ENCODE results near the gene PTPRK. TPM values are rescaled to one million over a fixed set of nuclear protein-coding genes. Genes with fewer than 3 reads are reported as not detected.

PTPRK gene
- polyA plus RNA-seq, 1 experiment = 37.8 TPM

GRCh38 chr6:128526152-128526914, 5.9 kb upstream of the PTPRK start:
- no peak for TF ChIP-seq CTCF (IDR thresholded peaks at IDR 0.05; ENCODE audit: low read depth, low read length)
- CTCF ChIA-PET = interaction anchor here (0.7 to 0.9 kb wide), 2 partner anchors 14 to 1034 kb away, joined by 4 read pairs; no protein-coding TSS in a partner anchor
- POLR2A ChIA-PET = no interaction called here
- Histone ChIP-seq H3K9me3 (ENCODE audit: control insufficient read depth, insufficient read depth, low read length) (no peaks in the 10 kb centered on the region; the same call in 1 of the 2 replicates), H3K4me3 (ENCODE audit: low read depth, low read length) (no peak overlapping the region), H3K27me3 (ENCODE audit: control insufficient read depth, insufficient read depth, low read length) (no peaks in the 10 kb centered on the region), H3K27ac (ENCODE audit: low read depth, low read length) (no peak overlapping the region)
- DNase-seq (ENCODE audit: low read depth, low spot score) = no peak

GRCh38 chr6:128525406-128525805, 5.0 kb upstream of the PTPRK start:
- ChIA-PET POLR2A (no interaction called here), CTCF (interaction anchor here (0.5 kb wide), 1 partner anchor 585 kb away, joined by 10 read pairs; no protein-coding TSS in a partner anchor)
- Histone ChIP-seq H3K27me3 (ENCODE audit: control insufficient read depth, insufficient read depth, low read length) (no peaks in the 10 kb centered on the region), H3K4me3 (ENCODE audit: low read depth, low read length) (no peak overlapping the region), H3K9me3 (ENCODE audit: control insufficient read depth, insufficient read depth, low read length) (no peaks in the 10 kb centered on the region), H3K27ac (ENCODE audit: low read depth, low read length) (no peak overlapping the region)
- no peak for DNase-seq (ENCODE audit: low read depth, low spot score)
- TF ChIP-seq CTCF (IDR thresholded peaks at IDR 0.05; ENCODE audit: low read depth, low read length) = no peak

GRCh38 chr6:128521282-128521632, 858 bp upstream of the PTPRK start:
- ChIA-PET POLR2A (interaction anchor here (1.6 to 1.8 kb wide), 2 partner anchors 39 to 240 kb away, joined by 4 to 7 read pairs; no protein-coding TSS in a partner anchor), CTCF (interaction anchor here (0.9 to 1.0 kb wide), 2 partner anchors 290 to 306 kb away, joined by 3 read pairs; no protein-coding TSS in a partner anchor)
- TF ChIP-seq CTCF (IDR thresholded peaks at IDR 0.05; ENCODE audit: low read depth, low read length) = no peak
- peak overlapping the region; percentile 73 for H3K4me3 ChIP-seq (ENCODE audit: low read depth, low read length)
- H3K27me3 ChIP-seq (ENCODE audit: control insufficient read depth, insufficient read depth, low read length) = no peaks in the 10 kb centered on the region
- no peak for DNase-seq (ENCODE audit: low read depth, low spot score)
- H3K27ac ChIP-seq (ENCODE audit: low read depth, low read length) = peak overlapping the region; percentile 99
- H3K9me3 ChIP-seq (ENCODE audit: control insufficient read depth, insufficient read depth, low read length) = no peaks in the 10 kb centered on the region

GRCh38 chr6:128519931-128520435, 416 bp downstream of the PTPRK start:
- no peak; the same call in 1 of the 2 replicates for TF ChIP-seq CTCF (IDR thresholded peaks at IDR 0.05; ENCODE audit: low read depth, low read length)
- Histone ChIP-seq H3K4me3 (ENCODE audit: low read depth, low read length) (peak overlapping the region; percentile 89), H3K27me3 (ENCODE audit: control insufficient read depth, insufficient read depth, low read length) (no peaks in the 10 kb centered on the region), H3K9me3 (ENCODE audit: control insufficient read depth, insufficient read depth, low read length) (no peaks in the 10 kb centered on the region), H3K27ac (ENCODE audit: low read depth, low read length) (peak overlapping the region; percentile 89)
- CTCF ChIA-PET = interaction anchor here (0.6 to 1.4 kb wide), 15 partner anchors 8 to 1031 kb away, joined by 3 to 4 read pairs (median 3); no protein-coding TSS in a partner anchor
- no peak for DNase-seq (ENCODE audit: low read depth, low spot score)
- POLR2A ChIA-PET = interaction anchor here (0.6 to 1.8 kb wide), 9 partner anchors 12 to 364 kb away, joined by 3 to 7 read pairs (median 4); no protein-coding TSS in a partner anchor
